Fibroblast of skin of left quadriceps (primary cell): Measurements from ENCODE around the gene ZBTB7C.

Source experiments
- DNase-seq, 2 experiments: peaks; one replicate each; pipeline ENCODE4 v3.0.0-alpha.2; 2013; ENCODE audit warnings: low read depth in 2 of 2

The ZBTB7C gene

DNA sequence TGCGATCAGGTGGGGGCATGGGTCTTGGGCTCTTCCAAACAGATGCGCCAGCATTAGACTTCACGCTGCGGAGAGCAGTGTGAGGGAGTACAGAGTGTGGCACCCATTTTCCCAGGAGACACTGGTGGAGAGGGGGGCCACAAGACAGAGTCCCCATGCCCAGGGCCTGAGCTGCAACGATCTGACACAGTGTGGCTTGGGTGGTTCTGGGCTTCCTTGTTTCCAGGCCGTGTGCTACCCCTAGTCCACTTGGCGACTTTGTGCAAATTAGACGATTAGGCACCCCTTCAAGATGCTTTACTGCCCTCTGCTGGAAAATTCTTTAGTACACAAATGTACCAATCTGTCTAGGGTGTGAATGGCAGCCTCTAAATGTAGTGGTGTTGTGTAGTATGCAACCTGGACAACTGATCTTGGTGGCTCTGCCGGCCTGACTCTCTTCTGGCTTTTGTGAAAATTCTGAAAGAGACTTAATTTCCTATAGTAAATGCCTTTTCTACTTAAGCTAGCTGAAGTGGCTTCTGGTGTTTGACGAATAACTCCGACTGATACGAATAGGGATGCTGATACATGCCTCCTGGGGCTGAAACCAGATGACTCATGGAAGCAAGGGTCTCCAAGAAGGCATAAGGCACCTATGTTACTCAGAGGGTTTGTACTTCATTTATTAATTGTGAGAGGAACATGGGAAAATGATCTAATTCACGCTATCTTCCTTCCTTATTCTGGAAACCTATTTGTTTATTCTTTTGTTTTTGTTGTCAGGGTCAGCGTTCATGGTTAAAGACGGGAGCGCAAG lies 386.5 kb downstream of the ZBTB7C start:
- peak in 1 of 2 experiments; percentile 28 for DNase-seq

DNA sequence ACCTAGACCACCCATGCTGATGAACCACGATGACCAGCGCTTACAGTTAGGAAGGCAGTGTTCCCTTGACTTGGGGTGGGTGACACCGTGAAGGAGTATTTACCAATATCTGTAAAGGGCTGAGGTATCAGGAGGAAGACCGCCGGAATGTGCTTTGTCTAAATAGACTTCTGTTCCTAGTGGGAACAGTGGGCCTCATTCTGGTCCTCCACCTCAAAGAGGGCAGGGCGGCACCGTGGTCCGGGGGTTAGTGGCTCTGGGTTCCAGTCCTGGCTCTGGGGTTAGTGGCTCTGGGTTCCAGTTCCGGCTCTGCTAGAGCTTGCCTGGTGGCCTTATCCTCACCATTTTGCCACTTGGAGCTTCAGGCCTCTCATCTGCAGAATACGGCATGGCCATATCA lies 387.2 kb downstream of the ZBTB7C start:
- no peak for DNase-seq

DNA sequence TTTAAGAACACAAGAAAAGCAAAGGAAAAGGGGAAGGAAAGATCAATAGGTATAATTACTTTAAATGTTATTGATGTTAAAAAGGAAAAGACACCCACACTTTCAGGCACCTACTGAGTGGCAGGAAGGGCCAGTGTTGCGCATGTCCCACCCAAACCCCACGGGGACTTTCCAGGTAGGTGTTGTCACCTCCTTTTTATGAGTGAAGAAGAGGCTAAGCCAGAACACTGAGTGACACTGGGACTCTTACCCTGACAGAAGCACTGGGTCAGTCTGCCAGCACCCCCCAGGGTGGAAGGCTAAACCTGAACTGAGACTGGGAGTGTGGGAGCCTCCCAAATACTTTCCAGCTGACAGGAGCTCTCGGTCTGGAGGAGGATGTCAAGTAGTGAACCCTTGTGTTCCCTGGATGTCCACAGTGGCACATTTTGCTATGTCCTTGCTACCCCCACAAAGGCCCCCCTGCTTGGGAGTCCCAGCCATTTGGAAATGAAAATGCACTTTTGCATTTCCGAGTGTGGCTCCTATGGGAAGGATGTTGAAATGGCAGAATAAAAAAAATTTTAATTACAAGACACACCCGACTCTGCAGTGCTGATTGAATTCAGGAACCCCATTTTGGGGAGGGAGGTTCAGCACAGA lies 387.8 kb downstream of the ZBTB7C start:
- no peak for DNase-seq

DNA sequence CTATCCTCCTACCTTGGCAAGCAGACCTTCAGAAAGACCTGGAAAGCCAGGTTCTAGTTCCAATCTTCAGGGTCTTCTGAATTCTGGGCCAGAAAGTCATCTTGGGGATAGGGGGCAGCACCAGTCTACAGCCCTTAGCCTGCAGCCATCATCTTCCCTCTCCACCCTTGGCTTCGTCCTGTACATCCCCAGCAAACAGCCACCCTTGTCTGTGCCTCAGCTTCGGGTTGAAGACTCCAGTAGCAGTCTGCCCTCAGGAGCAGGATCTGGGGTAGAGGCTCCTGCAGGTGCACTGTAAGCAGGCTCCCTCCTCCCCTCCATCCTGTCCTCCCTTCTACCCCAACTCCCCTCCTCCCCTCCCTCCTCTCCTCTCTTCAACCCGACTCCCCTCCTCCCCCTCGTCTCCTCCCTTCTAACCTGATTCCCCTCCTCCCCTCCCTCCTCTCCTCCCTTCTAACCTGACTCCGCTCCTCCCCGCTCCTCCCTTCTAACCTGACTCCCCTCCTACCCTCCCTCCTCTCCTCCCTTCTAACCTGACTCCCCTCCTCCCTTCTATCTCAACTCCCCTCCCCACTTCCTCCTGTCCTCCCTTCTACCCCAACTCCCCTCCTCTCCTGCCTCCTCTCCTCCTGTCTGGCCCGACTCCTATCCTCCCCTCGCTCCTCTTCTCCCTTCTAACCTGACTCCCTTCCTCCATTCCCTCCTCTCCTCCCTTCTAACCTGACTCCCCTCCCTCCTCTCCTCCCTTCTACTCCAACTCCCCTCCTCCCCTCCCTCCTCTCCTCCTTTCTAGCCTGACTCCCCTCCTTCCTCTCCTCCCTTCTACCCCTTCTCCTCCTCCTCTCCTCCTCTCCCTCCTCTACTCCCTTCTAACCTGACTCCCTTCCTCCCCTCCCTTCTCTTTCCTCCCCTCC lies 388.6 kb downstream of the ZBTB7C start:
- no peak for DNase-seq

DNA sequence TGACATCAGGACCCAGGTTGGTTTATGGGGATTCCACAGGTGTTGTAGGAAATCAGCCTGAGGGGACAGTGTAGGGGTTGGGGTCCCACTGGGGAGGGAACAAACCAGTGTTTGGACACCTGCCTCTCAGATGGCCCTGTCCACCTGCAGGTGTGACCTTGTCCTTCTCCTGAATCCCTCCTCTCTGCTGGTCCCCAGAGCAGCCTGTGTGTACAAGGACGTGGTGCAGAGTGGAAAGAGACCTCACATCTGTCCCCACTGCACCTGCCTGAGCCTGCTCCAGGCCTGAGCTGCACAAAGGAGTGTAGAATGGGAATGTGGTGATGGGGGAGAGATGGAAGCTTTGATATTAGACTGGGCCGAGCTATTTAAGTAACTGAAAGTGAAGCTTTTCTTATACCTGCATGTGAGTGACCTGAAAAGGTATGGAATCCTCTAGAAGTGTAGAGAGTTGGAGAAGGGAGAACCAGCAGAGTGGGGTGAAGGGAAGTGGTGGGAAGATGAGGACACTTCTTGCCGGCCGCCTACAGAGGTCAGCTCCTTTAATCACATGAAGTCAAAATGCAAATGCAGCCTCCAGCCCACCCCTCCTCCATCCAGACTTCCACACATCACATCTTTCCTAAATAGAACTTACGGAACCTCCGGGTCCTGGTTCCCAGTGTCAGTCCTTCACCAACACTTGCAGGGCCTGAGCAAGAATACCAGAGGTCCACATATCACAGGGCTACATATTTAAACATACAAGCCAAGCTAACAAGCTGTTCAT lies 389.4 kb downstream of the ZBTB7C start:
- no peak for DNase-seq

DNA sequence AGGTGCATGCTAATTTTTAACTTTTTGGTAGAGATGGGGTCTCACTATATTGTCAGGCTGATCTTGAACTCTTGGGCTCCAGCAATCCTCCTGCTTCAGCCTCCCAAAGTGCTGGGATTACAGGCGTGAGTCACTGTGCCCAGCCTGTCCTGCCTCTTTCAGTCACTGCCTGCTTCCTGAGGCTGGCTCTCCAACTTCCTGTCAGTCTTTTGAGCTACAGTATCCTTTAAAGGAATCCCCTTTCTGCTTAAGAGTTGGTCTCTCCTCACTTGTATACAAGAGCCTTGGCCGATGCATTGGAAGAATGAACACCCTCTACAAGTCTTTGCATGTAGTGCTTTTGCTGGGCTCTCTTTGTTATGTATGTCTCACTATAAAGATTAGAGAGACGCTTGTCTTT lies 390.3 kb downstream of the ZBTB7C start:
- DNase-seq, result no peak

DNA sequence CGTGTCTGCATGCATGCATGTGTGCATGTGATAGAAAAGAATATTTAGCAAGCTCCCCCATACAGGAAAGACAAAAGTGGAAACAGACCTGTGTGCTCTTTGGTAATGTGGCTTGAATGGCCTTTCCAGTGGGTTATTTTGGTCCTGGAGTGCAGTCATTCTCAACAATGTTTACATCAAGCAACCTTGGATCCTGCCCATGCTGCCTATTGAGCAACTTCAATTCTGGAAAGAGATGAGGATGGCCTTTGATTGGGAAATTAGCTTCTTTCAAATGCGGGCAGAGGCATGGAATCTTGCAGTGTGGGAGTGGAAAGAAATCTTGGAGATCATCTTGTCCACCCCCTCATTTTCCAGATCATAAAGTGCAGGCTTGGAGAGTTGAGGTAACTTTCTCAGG lies 391.5 kb downstream of the ZBTB7C start:
- DNase-seq, result no peak

DNA sequence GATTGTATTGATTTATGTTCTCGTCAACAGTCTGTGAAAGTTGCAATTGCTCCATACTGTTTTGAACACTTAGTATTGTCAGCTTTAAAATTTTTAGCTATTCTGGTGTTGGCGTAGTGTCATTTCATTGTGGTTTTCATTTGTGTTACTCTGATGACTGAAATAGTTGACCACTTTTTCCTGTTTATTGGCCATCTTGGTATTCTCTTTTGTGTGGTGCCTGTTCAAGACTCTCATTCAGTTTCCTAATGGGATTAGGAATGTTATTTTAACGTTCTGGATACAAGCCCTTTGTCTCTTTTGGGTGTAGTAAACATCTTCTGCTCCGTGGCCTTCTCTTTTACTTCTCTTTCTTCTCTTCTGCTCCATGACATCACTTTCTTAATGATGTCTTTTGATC lies 396.0 kb downstream of the ZBTB7C start:
- DNase-seq, result no peak

DNA sequence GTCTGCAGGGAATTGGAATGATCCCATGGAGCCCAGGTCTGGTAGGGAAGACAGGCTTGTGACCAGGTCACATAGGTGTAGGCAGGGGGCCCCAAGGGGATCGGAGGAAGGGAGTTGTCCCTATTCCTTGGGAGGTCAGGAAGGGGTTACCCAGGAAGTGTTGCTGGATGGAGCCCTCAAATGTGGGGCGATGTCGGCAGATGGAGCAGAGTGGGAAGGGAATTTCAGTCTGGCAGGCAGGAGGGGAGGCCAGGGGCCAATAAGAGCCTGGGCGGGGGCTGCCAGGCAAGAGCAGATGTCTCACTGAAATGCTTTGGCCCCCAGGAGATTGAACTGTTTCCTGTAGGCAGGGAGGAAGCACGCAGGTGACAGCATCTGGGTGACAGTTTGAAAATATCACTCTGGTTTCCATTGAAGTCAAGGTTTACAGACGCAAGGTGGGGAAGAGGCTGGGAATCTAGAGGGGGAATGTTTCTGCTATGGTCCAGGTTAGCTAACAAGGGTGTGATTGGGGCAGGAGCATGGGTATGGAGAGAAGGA lies 397.2 kb downstream of the ZBTB7C start:
- DNase-seq, result no peak

DNA sequence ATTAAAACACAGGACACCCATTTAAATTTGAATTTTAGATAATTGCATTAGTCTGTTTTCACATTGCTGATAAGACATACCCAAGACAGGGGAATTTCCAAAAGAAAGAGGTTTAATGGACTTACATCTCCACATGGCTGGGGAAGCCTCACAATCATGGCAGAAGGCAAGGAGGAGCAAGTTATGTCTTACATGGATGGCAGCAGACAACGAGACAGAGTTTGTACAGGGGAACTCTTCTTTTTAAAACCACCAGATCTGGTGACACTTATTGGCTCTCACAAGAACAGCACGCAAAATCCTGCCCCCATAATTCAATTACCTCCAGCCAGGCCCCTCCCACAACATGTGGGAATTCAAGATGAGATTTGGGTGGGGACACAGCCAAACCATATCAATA lies 398.9 kb downstream of the ZBTB7C start:
- DNase-seq, result no peak

DNA sequence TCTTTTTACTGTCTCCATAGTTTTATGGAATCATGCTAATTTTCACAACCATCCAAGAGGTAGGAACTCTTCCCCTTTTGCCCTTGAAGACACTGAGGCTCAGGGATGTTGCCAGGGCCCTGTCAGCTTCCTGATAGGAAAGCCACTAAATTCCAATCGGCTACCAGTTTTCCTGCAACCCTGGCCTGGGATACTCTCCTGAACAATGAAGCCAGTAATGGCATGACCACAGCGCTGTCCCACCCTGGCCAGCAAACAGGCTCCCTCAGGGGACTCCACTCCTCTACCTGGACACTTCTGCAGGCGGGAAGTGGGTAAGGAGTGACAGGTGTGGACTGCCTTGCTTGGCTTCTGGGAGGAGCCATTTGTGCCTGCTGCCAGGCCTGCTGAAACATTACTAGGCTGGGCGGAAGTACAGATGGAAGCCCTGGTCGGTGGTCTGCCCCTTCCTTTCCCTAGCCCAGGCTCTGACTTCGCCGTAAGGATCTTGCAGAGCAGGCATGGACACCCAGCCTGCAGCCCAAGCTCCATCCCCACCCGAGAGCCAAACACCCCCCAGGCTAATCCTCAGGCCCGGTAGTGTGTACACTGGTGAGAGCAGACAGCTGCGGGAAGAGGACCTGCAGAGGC lies 400.0 kb downstream of the ZBTB7C start:
- DNase-seq, result no peak

DNA sequence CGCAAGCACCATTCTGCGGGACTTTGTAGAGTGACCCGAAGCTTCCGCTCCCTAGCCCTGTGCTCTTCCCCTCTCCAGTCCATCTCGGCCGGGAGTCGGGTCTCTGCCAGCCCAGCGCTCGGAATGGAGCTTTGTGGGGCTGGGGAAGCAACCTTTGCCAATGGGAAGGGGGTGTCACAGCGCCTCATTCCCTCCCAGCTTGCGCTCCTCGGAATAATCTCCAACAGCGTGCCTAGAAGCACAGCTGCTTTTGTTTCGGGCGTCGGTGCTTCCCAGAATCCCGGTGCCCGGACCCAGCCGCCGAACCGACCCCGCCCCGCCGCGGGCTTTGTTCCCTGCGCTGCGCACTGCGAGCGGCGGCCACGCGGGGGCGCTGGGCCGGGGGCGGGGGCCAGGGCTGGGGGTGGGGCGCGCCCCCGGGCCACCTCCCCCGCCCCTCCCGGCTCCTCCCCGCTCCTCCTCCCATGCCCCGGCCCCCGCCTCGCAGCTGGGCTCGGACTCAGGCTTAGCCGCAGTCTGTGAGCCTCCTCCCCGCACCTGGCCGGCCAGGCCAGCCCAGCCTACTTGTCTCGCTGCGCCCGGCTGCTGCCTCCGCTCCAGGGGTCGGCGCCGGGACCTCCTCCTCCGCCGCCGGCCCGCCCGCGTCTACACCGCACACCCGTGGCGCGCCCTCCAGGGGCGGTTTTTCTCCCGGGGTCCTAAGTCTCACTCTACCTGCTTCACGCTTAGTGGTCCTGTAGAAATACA lies 401.1 kb downstream of the ZBTB7C start:
- no peak for DNase-seq

DNA sequence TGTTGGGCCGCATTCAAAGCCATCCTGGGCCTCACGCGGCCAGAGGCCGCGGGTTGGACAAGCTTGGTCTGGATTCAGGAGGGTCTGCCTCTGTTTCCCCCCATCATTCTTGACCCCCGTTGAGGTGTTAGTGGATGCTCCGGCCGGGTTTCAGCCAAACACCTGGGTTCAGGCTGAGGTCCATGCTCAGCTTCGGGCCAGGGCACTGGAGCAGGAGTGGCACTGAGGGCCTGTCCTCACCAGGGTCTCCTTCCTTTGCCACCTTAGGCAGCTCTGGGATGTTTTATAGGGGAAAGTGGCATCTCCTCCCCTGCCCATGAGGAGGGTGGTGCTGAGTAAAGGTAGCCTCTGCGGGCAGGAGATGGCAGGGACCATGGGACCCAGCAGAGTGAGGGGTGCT lies 401.8 kb downstream of the ZBTB7C start:
- no peak for DNase-seq

DNA sequence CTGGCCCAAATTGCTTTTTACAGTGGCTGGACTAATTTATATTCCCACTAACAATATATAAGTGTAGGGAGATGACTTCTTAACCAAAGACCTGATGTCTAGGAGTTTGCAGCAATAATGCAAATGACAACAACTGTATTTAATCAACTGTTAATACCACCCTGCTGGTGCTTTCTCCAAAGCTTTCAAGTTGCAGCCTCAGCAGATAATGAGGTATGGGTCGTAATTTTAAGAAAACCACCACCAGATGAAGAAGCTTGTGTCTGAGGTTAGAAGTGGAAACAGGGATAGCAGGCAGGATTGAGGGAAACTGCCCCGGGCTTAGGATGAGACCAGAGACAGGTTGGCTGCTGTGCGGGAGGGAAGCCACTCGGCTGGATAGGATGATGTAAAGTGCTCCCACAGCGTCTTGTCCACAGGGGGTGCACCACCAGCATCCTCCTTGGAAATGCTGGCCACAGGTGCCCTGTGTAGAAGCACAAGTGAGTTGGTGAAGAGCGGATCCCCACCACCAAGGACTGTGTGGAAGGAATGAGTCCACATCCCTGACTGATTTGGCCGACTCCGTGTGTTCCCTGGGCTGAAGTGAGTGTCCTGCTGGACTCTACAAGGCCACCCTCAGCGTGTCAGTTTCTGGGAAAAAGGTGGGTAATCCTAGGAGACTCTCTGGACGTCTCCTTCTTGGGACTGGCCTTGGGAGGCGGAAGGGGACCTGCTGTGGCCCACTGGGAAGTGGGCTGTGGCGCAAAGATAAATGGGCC lies 402.6 kb downstream of the ZBTB7C start:
- no peak for DNase-seq

DNA sequence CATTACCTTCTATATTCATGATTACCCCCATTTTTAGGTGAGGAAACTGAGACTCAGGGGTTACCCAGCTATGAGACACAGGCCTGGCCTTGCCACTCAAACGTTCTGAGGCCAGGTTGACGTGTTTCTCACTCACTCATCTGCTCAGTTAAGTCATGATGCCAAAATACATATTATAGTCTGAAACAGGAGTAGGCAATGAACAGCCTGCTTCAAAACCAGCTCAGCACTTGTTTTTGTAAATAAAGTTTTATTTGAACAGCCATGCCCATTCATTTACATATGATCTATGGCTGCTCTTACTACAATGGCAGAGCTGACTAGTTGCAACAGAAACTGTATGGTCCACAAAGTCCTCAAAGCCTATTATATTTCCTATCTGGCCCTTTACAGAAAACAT lies 404.6 kb downstream of the ZBTB7C start:
- DNase-seq, result no peak

DNA sequence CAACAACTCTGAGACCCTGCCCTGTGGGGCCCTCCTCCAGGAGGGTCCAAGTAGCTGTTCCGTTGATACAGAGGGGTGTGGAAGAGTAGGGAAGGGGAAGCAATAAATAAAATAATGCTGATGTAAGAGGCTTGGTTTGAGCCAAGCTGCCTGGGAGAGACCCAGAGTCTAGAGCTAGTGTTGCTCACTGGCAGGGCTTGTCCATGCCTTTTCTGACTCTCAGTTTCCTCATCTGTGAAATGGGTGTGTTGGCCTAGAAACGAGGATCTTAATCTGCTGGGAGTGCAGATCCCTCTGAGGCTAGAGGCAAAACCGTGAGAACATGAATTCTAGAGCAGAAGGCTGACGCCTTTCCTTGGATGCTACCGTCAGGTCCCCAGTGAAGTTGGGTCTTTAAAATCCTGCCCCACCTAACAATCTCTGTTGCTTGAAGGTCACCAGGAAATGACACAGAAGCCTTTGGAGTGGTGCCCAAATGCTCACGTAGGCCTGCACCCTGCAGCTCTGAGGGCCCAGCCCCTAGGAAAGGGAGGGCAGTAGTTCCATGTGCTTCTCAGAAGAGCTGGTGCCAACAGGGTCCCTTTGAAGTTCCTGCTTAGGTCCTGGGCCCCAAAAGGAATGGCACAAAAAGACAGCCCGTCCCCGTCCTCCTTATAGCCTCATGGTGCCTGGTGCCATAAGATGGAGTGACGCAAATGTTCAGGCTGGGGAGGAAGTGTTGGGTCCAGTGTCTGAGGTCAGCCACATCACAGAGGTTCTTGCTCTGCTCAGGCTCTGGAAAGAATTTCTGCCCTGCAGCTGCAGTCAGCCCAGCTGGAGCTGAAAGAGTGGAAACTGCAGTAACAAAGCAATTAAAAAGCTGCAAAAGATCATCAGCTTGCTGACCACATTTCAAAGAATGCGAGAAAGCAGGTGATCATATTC lies 405.5 kb downstream of the ZBTB7C start:
- DNase-seq, result no peak

DNA sequence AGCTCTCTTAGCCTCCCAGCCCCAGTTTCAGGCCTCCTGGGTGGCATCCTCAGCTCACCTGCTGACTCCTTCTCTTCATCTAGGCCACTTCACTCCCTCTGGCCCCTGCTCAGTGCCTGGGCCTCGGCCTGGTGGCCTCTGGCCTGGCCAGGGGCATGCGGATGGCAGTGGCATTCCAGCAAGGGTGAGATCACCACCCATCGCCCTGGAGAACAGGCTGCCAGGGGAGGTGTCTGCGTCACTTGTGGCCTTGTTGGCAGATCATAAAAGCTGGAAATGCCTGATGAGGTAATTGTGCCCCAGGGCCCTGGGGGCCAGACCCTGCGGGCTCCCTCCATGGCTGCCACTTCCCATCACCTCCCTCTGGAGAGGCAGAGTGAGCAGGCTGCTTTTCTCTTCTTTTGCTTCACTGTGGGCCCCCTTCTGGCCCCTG lies 406.2 kb downstream of the ZBTB7C start:
- no peak for DNase-seq

DNA sequence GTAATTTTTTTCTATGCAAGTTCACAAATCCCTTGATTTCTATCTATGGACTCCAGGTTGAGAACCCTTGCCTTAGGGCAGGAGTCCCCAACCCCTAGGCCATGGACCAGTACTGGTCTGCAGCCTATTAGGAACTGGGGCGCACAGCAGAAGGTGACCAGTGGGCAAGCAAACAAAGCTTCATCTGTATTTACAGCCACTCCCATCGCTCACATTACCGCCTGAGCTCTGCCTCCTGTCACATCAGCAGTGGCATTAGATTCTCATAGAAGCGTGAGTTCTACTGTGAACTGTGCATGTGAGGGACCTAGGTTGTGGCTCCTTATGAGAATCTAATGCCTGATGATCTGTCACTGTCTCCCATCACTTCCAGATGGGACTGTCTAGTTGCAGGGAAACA lies 408.5 kb downstream of the ZBTB7C start:
- no peak for DNase-seq
